Suprapubic skin (tissue), 4 donors: ENCODE measurements around the gene HPSE2. TPM values are rescaled to one million over a fixed set of nuclear protein-coding genes. Genes with fewer than 3 reads are reported as not detected.

Experiments
- DNase-seq, 2 donors: peaks; one replicate each; pipeline ENCODE4 v3.0.0-alpha.2; 2019; ENCODE audit warnings: low spot score in 2 of 2
- H3K27ac ChIP-seq: fragments of 200-600 bp; sonication (generic); one replicate; pipeline ENCODE4 v1.5.1; 2019
- H3K27me3 ChIP-seq: fragments of 200-600 bp; sonication (generic); one replicate; pipeline ENCODE4 v1.5.1; 2019
- H3K36me3 ChIP-seq: fragments of 200-600 bp; sonication (generic); one replicate; pipeline ENCODE4 v1.5.1; 2019
- H3K4me1 ChIP-seq: fragments of 200-600 bp; sonication (generic); one replicate; pipeline ENCODE4 v1.5.1; 2019
- H3K4me3 ChIP-seq: fragments of 200-600 bp; sonication (generic); one replicate; pipeline ENCODE4 v1.5.1; 2019; ENCODE audit warnings: mild to moderate bottlenecking
- H3K9me3 ChIP-seq: fragments of 200-600 bp; sonication (generic); one replicate; pipeline ENCODE4 v1.5.1; 2019
- EP300 ChIP-seq: sonication (generic); formaldehyde crosslinking; IDR thresholded peaks from one replicate; pipeline ENCODE4 v1.6.1; 2017; ENCODE audit warnings: antibody characterized with exemption
- POLR2A ChIP-seq, 2 donors: fragments of 450-650 bp; IDR thresholded peaks; one replicate each; pipeline ENCODE4 v1.6.1; 2017; ENCODE audit warnings: antibody characterized with exemption in 2 of 2, mild to moderate bottlenecking in 2 of 2, moderate library complexity in 2 of 2
- POLR2AphosphoS5 ChIP-seq, 3 donors: sonication (generic); formaldehyde crosslinking; IDR thresholded peaks; one replicate each; pipeline ENCODE4 v1.6.1; 2017; ENCODE audit warnings: antibody characterized with exemption in 3 of 3
- WGBS: methylation state at CpG from one replicate; pipeline ENCODE4 v1.1.5; 2018; 5-methylcytosine and 5-hydroxymethylcytosine counted together
- total RNA-seq, 4 donors: library from RNA; depleted of rRNA; stranded (reverse); fragments of >200 nt; gene quantifications; one replicate each; pipeline ENCODE4 v1.1.0, GENCODE V29; 2016
- TF ChIP-seq, protein P1 (sequence below), 2 donors: fragments of 200-600 bp in 1 of 2; fragments of 450-650 bp in 1 of 2; sonication (generic) in 1 of 2; IDR thresholded peaks; one replicate each; pipeline ENCODE4 v1.5.1; 2016 to 2019; ENCODE audit warnings: antibody characterized with exemption in 2 of 2, mild to moderate bottlenecking in 1 of 2, moderate library complexity in 1 of 2

HPSE2 gene
- total RNA-seq, 4 donors from 2014 or later: 0.95 to 1.3 (median 0.99) TPM

DNA sequence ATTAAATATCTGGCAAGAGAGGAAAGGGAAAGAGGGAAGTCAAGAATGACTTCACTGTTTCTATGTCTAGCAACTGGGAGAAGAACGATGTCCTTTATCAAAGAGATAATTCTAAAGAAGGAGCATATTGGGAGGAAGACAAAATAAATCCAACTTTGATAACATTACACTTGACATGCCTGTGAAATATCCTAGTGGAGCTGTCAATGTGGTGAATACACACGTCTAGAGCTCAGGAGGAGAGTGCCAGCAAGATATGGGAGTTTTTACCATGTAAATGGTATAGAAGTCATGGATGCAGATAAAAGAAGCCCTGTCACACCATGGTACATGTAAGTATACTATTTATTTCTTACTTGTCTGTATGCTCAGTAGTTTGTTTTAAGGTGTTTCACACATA lies 356.7 kb downstream of the HPSE2 start:
- 59% methylated on average over 2 of the region's 2 CpGs for WGBS

DNA sequence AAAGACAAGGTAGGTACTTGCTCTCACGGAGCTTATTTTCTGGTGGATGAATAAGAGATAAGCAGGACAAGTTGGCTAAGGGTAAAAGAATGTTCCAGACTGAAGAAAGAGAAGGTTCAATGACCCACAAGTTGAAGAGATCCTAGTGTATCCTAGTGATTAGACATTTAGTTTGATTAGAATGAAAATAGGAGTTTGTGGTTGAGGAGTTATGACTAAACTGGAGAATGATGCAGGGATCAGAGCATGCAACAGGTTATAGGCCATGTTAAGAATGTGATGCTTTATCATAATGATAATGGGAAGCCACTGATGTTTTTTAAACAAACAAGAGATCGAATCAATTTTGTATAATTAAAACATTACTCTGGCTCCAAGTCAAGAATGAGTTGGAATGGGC lies 357.2 kb downstream of the HPSE2 start:
- H3K27ac ChIP-seq: no peak overlapping the region
- DNase-seq: no peak
- no peak overlapping the region for H3K4me3 ChIP-seq
- no peaks in the 10 kb centered on the region for H3K27me3 ChIP-seq
- no peaks in the 10 kb centered on the region for H3K4me1 ChIP-seq
- no peaks in the 10 kb centered on the region for H3K36me3 ChIP-seq
- 70% methylated on average over 2 of the region's 2 CpGs for WGBS
- H3K9me3 ChIP-seq: no peaks in the 10 kb centered on the region
- TF ChIP-seq POLR2A (IDR thresholded peaks at IDR 0.05): no peak
- no peak for TF ChIP-seq POLR2AphosphoS5 (IDR thresholded peaks at IDR 0.05)
- no peak for TF ChIP-seq EP300
- TF ChIP-seq, protein P1, sequence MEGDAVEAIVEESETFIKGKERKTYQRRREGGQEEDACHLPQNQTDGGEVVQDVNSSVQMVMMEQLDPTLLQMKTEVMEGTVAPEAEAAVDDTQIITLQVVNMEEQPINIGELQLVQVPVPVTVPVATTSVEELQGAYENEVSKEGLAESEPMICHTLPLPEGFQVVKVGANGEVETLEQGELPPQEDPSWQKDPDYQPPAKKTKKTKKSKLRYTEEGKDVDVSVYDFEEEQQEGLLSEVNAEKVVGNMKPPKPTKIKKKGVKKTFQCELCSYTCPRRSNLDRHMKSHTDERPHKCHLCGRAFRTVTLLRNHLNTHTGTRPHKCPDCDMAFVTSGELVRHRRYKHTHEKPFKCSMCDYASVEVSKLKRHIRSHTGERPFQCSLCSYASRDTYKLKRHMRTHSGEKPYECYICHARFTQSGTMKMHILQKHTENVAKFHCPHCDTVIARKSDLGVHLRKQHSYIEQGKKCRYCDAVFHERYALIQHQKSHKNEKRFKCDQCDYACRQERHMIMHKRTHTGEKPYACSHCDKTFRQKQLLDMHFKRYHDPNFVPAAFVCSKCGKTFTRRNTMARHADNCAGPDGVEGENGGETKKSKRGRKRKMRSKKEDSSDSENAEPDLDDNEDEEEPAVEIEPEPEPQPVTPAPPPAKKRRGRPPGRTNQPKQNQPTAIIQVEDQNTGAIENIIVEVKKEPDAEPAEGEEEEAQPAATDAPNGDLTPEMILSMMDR (IDR thresholded peaks at IDR 0.05): no peak

More for the DNA sequence above, 356.7 kb downstream of the HPSE2 start:
- no peaks in the 10 kb centered on the region for H3K4me1 ChIP-seq
- H3K4me3 ChIP-seq: no peak overlapping the region
- H3K27me3 ChIP-seq: no peaks in the 10 kb centered on the region
- TF ChIP-seq POLR2A (IDR thresholded peaks at IDR 0.05): no peak
- no peaks in the 10 kb centered on the region for H3K9me3 ChIP-seq
- DNase-seq: no peak
- H3K27ac ChIP-seq: no peak overlapping the region
- no peaks in the 10 kb centered on the region for H3K36me3 ChIP-seq

DNA sequence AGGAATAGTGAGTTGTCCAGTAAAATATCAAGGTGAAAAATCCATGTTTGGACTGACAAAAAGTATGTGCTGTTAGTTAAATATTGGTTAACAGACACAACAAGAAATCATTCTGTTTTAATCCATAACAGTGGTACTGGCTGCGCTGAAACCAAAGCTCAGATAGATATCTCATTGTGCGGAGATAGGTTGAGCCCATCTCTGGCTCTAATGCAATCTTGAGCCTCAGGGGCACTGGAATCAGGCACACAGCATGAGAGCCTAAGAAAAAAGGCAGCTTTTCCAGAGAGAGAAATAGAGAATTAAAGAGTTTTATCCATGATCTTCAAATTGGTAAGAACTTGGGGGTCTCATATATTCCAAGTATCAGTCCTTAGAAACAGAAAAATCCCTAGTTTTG lies 373.7 kb downstream of the HPSE2 start:
- Histone ChIP-seq H3K9me3 (no peaks in the 10 kb centered on the region), H3K4me1 (no peaks in the 10 kb centered on the region), H3K4me3 (no peak overlapping the region), H3K36me3 (no peaks in the 10 kb centered on the region), H3K27me3 (no peaks in the 10 kb centered on the region), H3K27ac (no peak overlapping the region)
- no peak for TF ChIP-seq POLR2A (IDR thresholded peaks at IDR 0.05)
- TF ChIP-seq EP300: no peak
- TF ChIP-seq POLR2AphosphoS5 (IDR thresholded peaks at IDR 0.05): no peak
- TF ChIP-seq, protein P1 (IDR thresholded peaks at IDR 0.05): no peak
- no peak for DNase-seq
- 92% methylated on average over 2 of the region's 2 CpGs for WGBS

DNA sequence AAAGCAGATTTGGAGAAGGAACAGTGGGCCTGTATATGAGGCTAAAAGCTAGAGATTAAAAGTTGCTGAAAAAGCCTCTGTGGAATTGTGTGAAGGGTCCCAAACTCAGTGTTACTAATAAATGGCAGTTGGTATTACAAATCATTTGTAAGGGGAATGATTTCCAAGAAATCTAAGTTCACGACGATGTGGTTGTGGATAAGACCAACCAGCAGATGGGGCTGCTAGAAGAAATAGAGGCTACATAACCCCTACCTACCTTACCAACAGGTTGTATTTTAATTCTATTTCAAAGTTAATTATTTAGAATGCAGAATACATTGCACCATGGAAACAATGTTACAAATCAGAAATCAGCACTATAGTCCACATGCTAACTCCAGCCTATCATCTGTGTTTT lies 377.1 kb downstream of the HPSE2 start:
- WGBS: 65% methylated on average over 2 of the region's 2 CpGs
- no peaks in the 10 kb centered on the region for H3K36me3 ChIP-seq
- H3K4me1 ChIP-seq: no peaks in the 10 kb centered on the region
- no peak overlapping the region for H3K4me3 ChIP-seq
- H3K27me3 ChIP-seq: no peaks in the 10 kb centered on the region
- TF ChIP-seq EP300: no peak
- TF ChIP-seq, protein P1 (IDR thresholded peaks at IDR 0.05): no peak
- TF ChIP-seq POLR2AphosphoS5 (IDR thresholded peaks at IDR 0.05): no peak
- no peak for TF ChIP-seq POLR2A (IDR thresholded peaks at IDR 0.05)
- no peak overlapping the region for H3K27ac ChIP-seq
- no peaks in the 10 kb centered on the region for H3K9me3 ChIP-seq
- no peak for DNase-seq

DNA sequence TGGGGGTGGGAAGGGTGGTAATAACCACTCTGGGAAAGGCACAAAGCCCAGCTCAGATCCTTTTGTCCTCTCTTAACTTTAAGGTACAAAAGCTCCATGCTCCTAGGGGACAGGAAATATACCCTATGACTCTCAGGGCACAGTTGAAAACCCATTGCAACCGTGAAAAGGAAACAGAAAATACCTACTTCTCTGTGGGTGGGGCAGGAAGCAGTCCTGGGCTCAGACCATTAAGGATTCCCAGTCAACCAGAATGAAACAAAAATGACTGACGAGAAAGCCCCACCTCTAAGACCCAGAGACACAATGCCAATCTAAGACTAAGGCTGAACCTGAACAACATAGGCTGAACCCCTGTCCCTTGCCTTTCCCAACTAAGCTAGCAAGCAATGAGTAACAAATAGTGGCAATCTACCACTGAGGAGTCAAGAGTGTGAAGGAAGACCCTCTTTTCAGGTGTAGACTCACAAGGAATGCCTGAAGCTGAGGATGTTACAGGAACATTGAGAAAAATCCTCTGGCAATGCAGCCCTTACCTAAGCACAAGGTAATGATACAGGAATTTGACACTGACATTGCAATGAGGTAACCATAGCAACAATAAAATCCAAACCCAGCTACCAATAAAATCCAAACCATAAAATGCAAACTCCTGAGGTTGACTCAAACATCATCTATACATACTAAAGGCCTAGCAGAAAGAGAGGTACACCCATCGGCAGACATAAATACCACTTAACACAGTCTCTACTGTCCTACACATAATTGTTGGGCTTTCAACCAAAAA lies 380.1 kb downstream of the HPSE2 start:
- no peak for DNase-seq
- Histone ChIP-seq H3K9me3 (no peaks in the 10 kb centered on the region), H3K4me3 (no peak overlapping the region), H3K27me3 (no peaks in the 10 kb centered on the region), H3K36me3 (no peaks in the 10 kb centered on the region), H3K27ac (no peak overlapping the region), H3K4me1 (no peaks in the 10 kb centered on the region)
- WGBS: 80% methylated on average over 3 of the region's 3 CpGs
- TF ChIP-seq, protein P1 (IDR thresholded peaks at IDR 0.05): no peak
- TF ChIP-seq EP300: no peak

DNA sequence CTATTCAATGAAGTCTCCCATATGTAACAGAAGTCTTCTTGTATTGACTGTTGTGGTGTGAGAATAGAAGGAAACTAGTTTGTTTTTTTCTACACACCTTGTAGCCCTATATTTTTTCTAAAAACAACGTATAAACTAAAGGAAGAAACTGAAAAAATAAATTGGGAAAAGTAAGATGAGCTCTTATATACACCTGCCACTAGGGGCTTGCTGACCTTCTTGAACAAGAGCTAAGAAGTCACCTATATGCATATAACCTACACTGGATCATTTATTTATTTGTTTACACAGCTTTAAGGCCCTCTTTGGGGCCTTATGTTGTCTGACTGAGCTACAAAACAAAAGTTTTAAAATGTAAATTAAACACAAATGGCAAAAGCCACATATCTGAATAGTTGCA lies 383.0 kb downstream of the HPSE2 start:
- Histone ChIP-seq H3K4me1 (no peaks in the 10 kb centered on the region), H3K36me3 (no peaks in the 10 kb centered on the region), H3K9me3 (no peaks in the 10 kb centered on the region), H3K27ac (no peak overlapping the region), H3K4me3 (no peak overlapping the region), H3K27me3 (no peaks in the 10 kb centered on the region)
- WGBS: 65% methylated on average over 1 of the region's 1 CpG
- no peak for TF ChIP-seq POLR2AphosphoS5 (IDR thresholded peaks at IDR 0.05)
- TF ChIP-seq POLR2A (IDR thresholded peaks at IDR 0.05): no peak
- no peak for TF ChIP-seq EP300
- TF ChIP-seq, protein P1 (IDR thresholded peaks at IDR 0.05): no peak
- DNase-seq: no peak
